Neural cell (in vitro differentiated cells): ENCODE data around the gene SLIT3. TPM values are rescaled to one million over a fixed set of nuclear protein-coding genes. Genes with fewer than 3 reads are reported as not detected.

Experiments used
- H2AFZ ChIP-seq: fragments of 200-600, 300-800 bp; sonication (generic), shearing (Covaris generic); 2 replicates; pipeline ENCODE4 v1.6.0; 2014; ENCODE audit warnings: low read depth, mild to moderate bottlenecking, antibody characterized with exemption, low read length, moderate library complexity
- H3F3A ChIP-seq: fragments of 200-600 bp; shearing (Covaris generic); 2 replicates; pipeline ENCODE4 v1.6.1; 2016; ENCODE audit warnings: mild to moderate bottlenecking, moderate library complexity, mixed read lengths, antibody characterized with exemption, low read length; ENCODE audit not compliant: insufficient read depth, poor library complexity, severe bottlenecking
- H3K27ac ChIP-seq: fragments of 200-600, 300-800 bp; sonication (generic), shearing (Covaris generic); 2 replicates; pipeline ENCODE4 v1.5.1; 2014; ENCODE audit warnings: mild to moderate bottlenecking, low read length, moderate library complexity
- H3K27me3 ChIP-seq: fragments of 300-800, 200-600 bp; sonication (generic), shearing (Covaris generic); 2 replicates; pipeline ENCODE4 v1.6.0; 2014; ENCODE audit warnings: mild to moderate bottlenecking, low read depth, low read length, moderate library complexity; ENCODE audit not compliant: insufficient read depth
- H3K36me3 ChIP-seq: fragments of 300-800, 200-600 bp; sonication (generic), shearing (Covaris generic); 2 replicates; pipeline ENCODE4 v1.5.1; 2014; ENCODE audit warnings: mild to moderate bottlenecking, antibody characterized with exemption, low read length, moderate library complexity; ENCODE audit not compliant: insufficient read depth
- H3K4me2 ChIP-seq: fragments of 300-800, 200-600 bp; sonication (generic), shearing (Covaris generic); 2 replicates; pipeline ENCODE4 v1.6.0; 2014; ENCODE audit warnings: mild to moderate bottlenecking, low read length
- H3K4me3 ChIP-seq: fragments of 300-800, 200-600 bp; sonication (generic), shearing (Covaris generic); 2 replicates; pipeline ENCODE4 v1.5.1; 2014; ENCODE audit warnings: mild to moderate bottlenecking, low read length, moderate library complexity
- H3K79me2 ChIP-seq: fragments of 200-600 bp; shearing (Covaris generic); replicated peaks from 2 replicates; pipeline ENCODE4 v1.6.0; 2014; ENCODE audit warnings: mild to moderate bottlenecking, low read length, moderate library complexity; ENCODE audit not compliant: insufficient read depth
- H3K9ac ChIP-seq: fragments of 300-800, 200-600 bp; sonication (generic), shearing (Covaris generic); 2 replicates; pipeline ENCODE4 v1.6.1; 2016; ENCODE audit warnings: mild to moderate bottlenecking, low read length, mixed read lengths
- H3K9me2 ChIP-seq: fragments of 200-600 bp; shearing (Covaris generic); 2 replicates; pipeline ENCODE4 v1.6.1; 2016; ENCODE audit warnings: mild to moderate bottlenecking, low read length, mixed read lengths; ENCODE audit not compliant: insufficient read depth
- H3K9me3 ChIP-seq: fragments of 200-600, 300-800 bp; sonication (generic), shearing (Covaris generic); 2 replicates; pipeline ENCODE4 v1.6.1; 2016; ENCODE audit warnings: mild to moderate bottlenecking, mixed run types, low read length, moderate library complexity, mixed read lengths
- H4K20me1 ChIP-seq: fragments of 200-600 bp; shearing (Covaris generic); 2 replicates; pipeline ENCODE4 v1.6.1; 2016; ENCODE audit warnings: mild to moderate bottlenecking, mixed run types; ENCODE audit not compliant: insufficient read depth
- CTCF ChIP-seq: fragments of 450-650 bp; IDR thresholded peaks from 2 replicates; pipeline ENCODE4 v1.5.1; 2014; ENCODE audit warnings: antibody characterized with exemption, mild to moderate bottlenecking, moderate library complexity; ENCODE audit not compliant: poor library complexity, severe bottlenecking
- EP300 ChIP-seq: fragments of 450-650 bp; conservative IDR thresholded peaks from 2 replicates; pipeline ENCODE4 v1.6.1; 2014; ENCODE audit warnings: antibody characterized with exemption, mild to moderate bottlenecking, moderate library complexity; ENCODE audit not compliant: poor library complexity, severe bottlenecking
- EZH2 ChIP-seq: fragments of 200-600, 300-800 bp; shearing (Covaris generic), sonication (generic); IDR thresholded peaks from 2 replicates; pipeline ENCODE4 v1.6.1; 2014; ENCODE audit warnings: antibody characterized with exemption, low read length, borderline replicate concordance, mild to moderate bottlenecking; ENCODE audit not compliant: insufficient read depth, poor library complexity, severe bottlenecking
- MXI1 ChIP-seq: fragments of 450-650 bp; conservative IDR thresholded peaks from 2 replicates; pipeline ENCODE4 v1.6.1; 2014; ENCODE audit warnings: antibody characterized with exemption, mild to moderate bottlenecking; ENCODE audit not compliant: poor library complexity, severe bottlenecking
- POLR2AphosphoS5 ChIP-seq: IDR thresholded peaks from 2 replicates; pipeline ENCODE4 v1.6.1; 2012
- RAD21 ChIP-seq: fragments of 450-650 bp; conservative IDR thresholded peaks from 2 replicates; pipeline ENCODE4 v1.6.1; 2014; ENCODE audit warnings: antibody characterized with exemption, mild to moderate bottlenecking, moderate library complexity
- SMC3 ChIP-seq: fragments of 450-650 bp; conservative IDR thresholded peaks from 2 replicates; pipeline ENCODE4 v1.6.1; 2014; ENCODE audit warnings: antibody characterized with exemption, mild to moderate bottlenecking, moderate library complexity; ENCODE audit not compliant: poor library complexity
- TAF1 ChIP-seq: IDR thresholded peaks from 2 replicates; pipeline ENCODE4 v1.6.1; 2012; ENCODE audit warnings: low read depth
- polyA plus RNA-seq: library from polyadenylated mRNA; depleted of rRNA; stranded (reverse); fragments of >200 nt; gene quantifications from 2 replicates; pipeline ENCODE4 v1.2.3, GENCODE V29; 2014
- TF ChIP-seq, protein P1 (sequence below): IDR thresholded peaks from 2 replicates; pipeline ENCODE4 v1.6.1; 2012; ENCODE audit warnings: borderline replicate concordance

SLIT3 gene
- polyA plus RNA-seq, 1 donor from 2014 or later, result 1.2 TPM

GRCh38 chr5:169169783-169170182 is 131.2 kb downstream of the SLIT3 start:
- Histone ChIP-seq H3F3A (no peaks in the 10 kb centered on the region), H3K9me3 (no peaks in the 10 kb centered on the region), H3K4me3 (no peak overlapping the region), H3K27me3 (no peaks in the 10 kb centered on the region), H3K9me2 (no peaks in the 10 kb centered on the region), H4K20me1 (no peaks in the 10 kb centered on the region), H3K79me2 (no peaks in the 10 kb centered on the region), H3K4me2 (no peak overlapping the region), H3K36me3 (no peaks in the 10 kb centered on the region), H3K27ac (no peak overlapping the region), H3K9ac (no peak overlapping the region), H2AFZ (no peak overlapping the region)
- no peak for TF ChIP-seq CTCF
- no peak for TF ChIP-seq EP300
- TF ChIP-seq MXI1, result no peak
- TF ChIP-seq EZH2, result no peak
- no peak for TF ChIP-seq POLR2AphosphoS5
- no peak for TF ChIP-seq RAD21
- TF ChIP-seq TAF1, result no peak
- no peak for TF ChIP-seq SMC3
- TF ChIP-seq, protein P1, sequence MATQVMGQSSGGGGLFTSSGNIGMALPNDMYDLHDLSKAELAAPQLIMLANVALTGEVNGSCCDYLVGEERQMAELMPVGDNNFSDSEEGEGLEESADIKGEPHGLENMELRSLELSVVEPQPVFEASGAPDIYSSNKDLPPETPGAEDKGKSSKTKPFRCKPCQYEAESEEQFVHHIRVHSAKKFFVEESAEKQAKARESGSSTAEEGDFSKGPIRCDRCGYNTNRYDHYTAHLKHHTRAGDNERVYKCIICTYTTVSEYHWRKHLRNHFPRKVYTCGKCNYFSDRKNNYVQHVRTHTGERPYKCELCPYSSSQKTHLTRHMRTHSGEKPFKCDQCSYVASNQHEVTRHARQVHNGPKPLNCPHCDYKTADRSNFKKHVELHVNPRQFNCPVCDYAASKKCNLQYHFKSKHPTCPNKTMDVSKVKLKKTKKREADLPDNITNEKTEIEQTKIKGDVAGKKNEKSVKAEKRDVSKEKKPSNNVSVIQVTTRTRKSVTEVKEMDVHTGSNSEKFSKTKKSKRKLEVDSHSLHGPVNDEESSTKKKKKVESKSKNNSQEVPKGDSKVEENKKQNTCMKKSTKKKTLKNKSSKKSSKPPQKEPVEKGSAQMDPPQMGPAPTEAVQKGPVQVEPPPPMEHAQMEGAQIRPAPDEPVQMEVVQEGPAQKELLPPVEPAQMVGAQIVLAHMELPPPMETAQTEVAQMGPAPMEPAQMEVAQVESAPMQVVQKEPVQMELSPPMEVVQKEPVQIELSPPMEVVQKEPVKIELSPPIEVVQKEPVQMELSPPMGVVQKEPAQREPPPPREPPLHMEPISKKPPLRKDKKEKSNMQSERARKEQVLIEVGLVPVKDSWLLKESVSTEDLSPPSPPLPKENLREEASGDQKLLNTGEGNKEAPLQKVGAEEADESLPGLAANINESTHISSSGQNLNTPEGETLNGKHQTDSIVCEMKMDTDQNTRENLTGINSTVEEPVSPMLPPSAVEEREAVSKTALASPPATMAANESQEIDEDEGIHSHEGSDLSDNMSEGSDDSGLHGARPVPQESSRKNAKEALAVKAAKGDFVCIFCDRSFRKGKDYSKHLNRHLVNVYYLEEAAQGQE, result no peak

- no peaks in the 10 kb centered on the region for H3K36me3 ChIP-seq
These were observed 132.7 kb downstream of the SLIT3 start for GRCh38 chr5:169168280-169168679.

More at GRCh38 chr5:169168280-169168679, 132.7 kb downstream of the SLIT3 start:
- Histone ChIP-seq H3K9ac (no peak overlapping the region), H3F3A (no peaks in the 10 kb centered on the region), H2AFZ (no peak overlapping the region), H3K27me3 (no peaks in the 10 kb centered on the region), H3K9me2 (no peaks in the 10 kb centered on the region), H3K4me2 (no peak overlapping the region), H3K27ac (no peak overlapping the region), H4K20me1 (no peaks in the 10 kb centered on the region), H3K79me2 (no peaks in the 10 kb centered on the region), H3K4me3 (no peak overlapping the region), H3K9me3 (no peaks in the 10 kb centered on the region)
- TF ChIP-seq EP300 (no peak), EZH2 (no peak), RAD21 (no peak), MXI1 (no peak), CTCF (no peak), POLR2AphosphoS5 (no peak), SMC3 (no peak), TAF1 (no peak)
- TF ChIP-seq, protein P1, result no peak
